Activated naive CD4-positive, alpha-beta T cell treated with anti-CD3 and anti-CD28 coated beads, Interleukin-2, amount 10 ng/mL, durations not matched to agents 7 days and 5 days (primary cell): Measurements from ENCODE around the gene P3R3URF.
"Not testable (repeated sequence)": the region's sequence is repeated elsewhere in the genome, so short reads cannot be mapped to it uniquely, and the experiment has no call there.

Experiments used
- CTCF ChIA-PET: fragments of 350-600 bp; sonication (Branson Sonifier 250); formaldehyde crosslinking; loops from one replicate; lab custom pipeline; 2021; ENCODE audit warnings: antibody characterized with exemption; lab: Charles Lee
- DNase-seq: peaks from one replicate; pipeline ENCODE4 v3.0.0-alpha.2; 2020
- H3K27ac Mint-ChIP-seq: one replicate; pipeline ENCODE4 v1.8.0; 2021; ENCODE audit warnings: mild to moderate bottlenecking, moderate library complexity, mixed read lengths
- H3K27me3 Mint-ChIP-seq: one replicate; pipeline ENCODE4 v1.8.0; 2021; ENCODE audit warnings: mild to moderate bottlenecking, mixed read lengths
- H3K36me3 Mint-ChIP-seq: one replicate; pipeline ENCODE4 v1.8.0; 2021; ENCODE audit warnings: mixed read lengths
- H3K4me1 Mint-ChIP-seq: one replicate; pipeline ENCODE4 v1.8.0; 2021; ENCODE audit warnings: mixed read lengths
- H3K4me3 Mint-ChIP-seq: one replicate; pipeline ENCODE4 v1.8.0; 2021; ENCODE audit warnings: mild to moderate bottlenecking, moderate library complexity, mixed read lengths
- H3K9me3 Mint-ChIP-seq: one replicate; pipeline ENCODE4 v1.8.0; 2021; ENCODE audit warnings: mixed read lengths

Gene P3R3URF

DNA sequence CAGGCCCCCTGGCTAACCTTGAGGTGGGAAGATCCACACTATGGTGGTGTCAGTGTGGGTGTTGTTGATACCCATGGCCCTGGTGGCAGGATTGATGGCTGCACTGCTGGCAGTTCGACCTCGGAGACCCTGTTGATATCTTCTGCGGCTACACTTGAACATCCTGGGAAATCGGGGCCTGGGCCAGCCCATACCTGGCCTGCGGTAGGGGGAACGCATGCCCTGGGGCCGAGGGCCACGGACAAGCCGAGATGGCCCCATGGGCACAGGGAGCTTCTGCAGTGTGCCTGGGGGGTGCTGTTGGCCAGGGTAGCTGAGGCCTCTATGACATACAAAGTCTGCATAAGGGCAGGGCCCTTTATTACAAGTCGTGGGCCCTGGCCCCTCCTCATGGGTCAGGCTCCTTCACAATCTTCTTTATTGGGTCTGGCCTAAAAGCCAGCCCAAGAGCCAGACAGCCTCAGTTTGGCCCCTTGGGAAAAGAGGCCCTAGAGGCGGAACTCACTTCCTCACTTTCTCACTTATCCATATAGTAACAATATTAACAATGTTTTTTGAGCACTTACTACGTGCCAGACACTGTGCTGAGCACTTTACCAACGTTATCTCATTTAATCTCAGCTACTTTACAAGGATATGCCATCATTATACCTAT, at the start of gene P3R3URF:
Gene P3R3URF (minus strand): TSS at position 278 of the 655 bp plus-strand sequence. CDS start 17 bp downstream, at position 261.
- H3K36me3 Mint-ChIP-seq: no peaks in the 10 kb centered on the region
- DNase-seq: no peak
- no peaks in the 10 kb centered on the region for H3K9me3 Mint-ChIP-seq
- no peak within 1 kb of the TSS for H3K4me3 Mint-ChIP-seq
- CTCF ChIA-PET: interaction anchor here (1.8 to 5.9 kb wide), 2 partner anchors 10 to 139 kb away, joined by 8 to 45 read pairs; no protein-coding TSS in a partner anchor
- no peaks in the 10 kb centered on the region for H3K4me1 Mint-ChIP-seq
- no peak within 1 kb of the TSS for H3K27ac Mint-ChIP-seq
- H3K27me3 Mint-ChIP-seq: peaks cover 16% of the 10 kb centered on the region

DNA sequence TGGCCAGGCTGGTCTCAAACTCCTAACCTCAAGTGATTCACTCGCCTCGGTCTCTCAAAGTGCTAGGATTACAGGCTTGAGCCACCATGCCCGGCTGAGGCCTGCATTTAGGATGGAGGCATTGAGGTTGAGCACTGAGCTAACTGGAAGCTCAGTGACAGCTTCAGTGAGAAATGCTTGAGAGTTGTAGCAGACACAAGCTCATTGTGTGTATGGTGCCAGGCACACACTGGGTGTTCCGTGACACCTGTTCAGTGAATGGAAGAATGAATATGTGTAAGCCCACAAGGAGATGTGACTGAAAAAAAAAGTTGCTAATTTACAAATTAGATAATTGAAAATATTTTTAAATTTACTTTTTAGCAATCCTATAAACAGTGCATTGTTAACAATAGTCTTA, 48.7 kb upstream of the P3R3URF start:
- Mint-ChIP-seq H3K9me3 (no peaks in the 10 kb centered on the region), H3K4me3 (no peak overlapping the region), H3K36me3 (no peaks in the 10 kb centered on the region), H3K27ac (no peak overlapping the region), H3K4me1 (peaks cover 9% of the 10 kb centered on the region), H3K27me3 (peaks cover 11% of the 10 kb centered on the region)
- DNase-seq: no peak
- CTCF ChIA-PET: interaction anchor here (3.0 kb wide), 1 partner anchor 189 kb away, joined by 42 read pairs; no protein-coding TSS in a partner anchor

DNA sequence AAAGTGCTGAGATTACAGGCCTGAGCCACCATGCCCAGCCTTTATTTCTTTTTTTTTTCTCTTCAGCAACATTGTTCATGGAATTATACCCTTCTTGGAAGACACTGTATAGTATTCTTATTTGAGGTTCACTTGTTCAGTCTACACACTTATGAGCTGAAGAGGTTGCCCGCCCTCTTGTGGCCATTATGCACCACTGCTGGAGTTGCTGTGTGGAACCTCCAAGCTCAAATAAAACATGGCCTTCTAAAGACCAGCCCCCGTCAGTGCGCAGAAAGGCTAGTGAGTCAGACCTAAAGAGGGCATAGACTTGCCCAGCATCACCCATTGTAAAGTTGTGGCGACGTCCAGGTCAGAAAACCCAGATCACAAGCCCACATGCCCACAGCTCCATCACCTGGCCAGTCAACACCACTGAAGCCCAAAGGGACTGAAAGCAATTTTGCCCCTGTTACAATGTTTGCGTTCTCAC, 47.2 kb upstream of the P3R3URF start:
- no peak overlapping the region for H3K27ac Mint-ChIP-seq
- no peak overlapping the region for H3K4me3 Mint-ChIP-seq
- no peaks in the 10 kb centered on the region for H3K36me3 Mint-ChIP-seq
- peak; percentile 76 for DNase-seq
- peaks cover 3% of the 10 kb centered on the region for H3K4me1 Mint-ChIP-seq
- H3K9me3 Mint-ChIP-seq: no peaks in the 10 kb centered on the region
- H3K27me3 Mint-ChIP-seq: peaks cover 11% of the 10 kb centered on the region
- CTCF ChIA-PET: interaction anchor here (0.6 to 3.0 kb wide), 34 partner anchors 9 to 1710 kb away, joined by 3 to 42 read pairs (median 4); partner anchors contain the start of genes LURAP1, PIK3R3, RAD54L and TSPAN1

DNA sequence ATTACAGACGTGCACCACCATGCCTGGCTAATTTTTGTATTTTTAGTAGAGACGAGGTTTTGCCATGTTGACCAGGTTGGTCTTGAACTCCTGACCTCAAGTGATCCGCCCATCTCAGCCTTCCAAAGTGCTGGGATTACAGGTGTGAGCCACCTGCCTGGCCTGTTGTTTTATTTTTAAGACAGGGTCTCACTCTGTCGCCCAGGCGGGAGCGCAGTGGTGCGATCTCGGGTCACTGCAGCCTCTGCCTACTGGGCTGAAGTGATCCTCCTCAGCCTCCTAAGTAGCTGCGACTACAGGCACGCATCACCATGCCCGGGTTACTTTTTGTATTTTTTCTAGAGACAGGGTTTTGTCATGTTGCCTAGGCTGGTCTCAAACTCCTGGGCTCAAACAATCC, 46.8 kb upstream of the P3R3URF start:
- not testable (repeated sequence) for H3K4me1 Mint-ChIP-seq, H3K36me3 Mint-ChIP-seq, H3K27ac Mint-ChIP-seq, DNase-seq, H3K4me3 Mint-ChIP-seq, H3K9me3 Mint-ChIP-seq
- H3K27me3 Mint-ChIP-seq: peaks cover 11% of the 10 kb centered on the region
- CTCF ChIA-PET: interaction anchor here (0.8 to 3.0 kb wide), 27 partner anchors 9 to 710 kb away, joined by 3 to 42 read pairs (median 6); partner anchors contain the start of genes LURAP1 and RAD54L

DNA sequence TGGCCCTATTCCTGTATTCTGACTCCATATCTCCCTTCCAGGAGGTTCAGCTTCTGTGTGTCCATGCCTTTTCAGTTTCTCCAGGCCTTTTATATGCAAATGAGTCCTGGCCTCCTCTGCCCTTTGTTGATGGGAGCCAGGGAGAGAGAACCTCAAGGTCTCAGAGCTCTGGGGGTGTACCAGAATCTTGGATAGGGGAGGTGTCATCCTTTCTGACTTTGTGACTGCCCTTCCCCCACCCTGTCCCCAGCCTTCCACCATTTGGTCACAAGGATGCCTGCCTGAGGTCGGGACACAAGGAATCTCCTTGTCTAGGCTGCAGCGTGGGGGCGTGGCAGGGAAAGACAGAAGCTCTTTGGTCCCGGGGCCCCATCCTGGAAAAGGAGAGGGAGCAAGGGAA, 45.5 kb upstream of the P3R3URF start:
- Mint-ChIP-seq H3K27ac (no peak overlapping the region), H3K27me3 (peaks cover 15% of the 10 kb centered on the region), H3K4me3 (no peak overlapping the region), H3K36me3 (no peaks in the 10 kb centered on the region), H3K4me1 (peaks cover 2% of the 10 kb centered on the region), H3K9me3 (no peaks in the 10 kb centered on the region)
- DNase-seq: no peak
- CTCF ChIA-PET: interaction anchor here (0.9 to 1.1 kb wide), 3 partner anchors 23 to 198 kb away, joined by 3 to 5 read pairs (median 4); partner anchors contain the start of gene POMGNT1

DNA sequence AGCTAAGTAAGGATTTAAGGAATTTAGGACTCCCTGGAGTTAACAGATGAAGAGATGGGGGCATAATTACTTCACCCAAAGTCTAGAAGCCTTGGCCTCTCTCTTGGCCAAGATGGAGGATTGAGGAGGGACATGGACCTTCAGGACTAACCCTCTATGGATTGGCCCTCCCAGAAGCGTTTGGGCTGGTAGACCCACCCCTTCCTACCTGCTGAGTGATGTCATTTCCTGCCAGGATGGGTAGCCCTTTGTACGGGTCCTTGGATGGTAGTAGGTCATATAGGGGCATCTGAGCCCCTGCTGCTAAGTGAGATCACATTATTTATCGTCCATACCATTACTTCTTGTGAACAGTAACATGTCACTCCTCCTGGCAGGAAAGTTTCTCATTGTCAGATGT, 44.5 kb upstream of the P3R3URF start:
- Mint-ChIP-seq H3K4me3 (no peak overlapping the region), H3K27ac (no peak overlapping the region), H3K27me3 (peaks cover 19% of the 10 kb centered on the region), H3K36me3 (no peaks in the 10 kb centered on the region), H3K4me1 (peaks cover 2% of the 10 kb centered on the region), H3K9me3 (no peaks in the 10 kb centered on the region)
- CTCF ChIA-PET: interaction anchor here (1.3 kb wide), 1 partner anchor 14 kb away, joined by 5 read pairs; no protein-coding TSS in a partner anchor
- no peak for DNase-seq

DNA sequence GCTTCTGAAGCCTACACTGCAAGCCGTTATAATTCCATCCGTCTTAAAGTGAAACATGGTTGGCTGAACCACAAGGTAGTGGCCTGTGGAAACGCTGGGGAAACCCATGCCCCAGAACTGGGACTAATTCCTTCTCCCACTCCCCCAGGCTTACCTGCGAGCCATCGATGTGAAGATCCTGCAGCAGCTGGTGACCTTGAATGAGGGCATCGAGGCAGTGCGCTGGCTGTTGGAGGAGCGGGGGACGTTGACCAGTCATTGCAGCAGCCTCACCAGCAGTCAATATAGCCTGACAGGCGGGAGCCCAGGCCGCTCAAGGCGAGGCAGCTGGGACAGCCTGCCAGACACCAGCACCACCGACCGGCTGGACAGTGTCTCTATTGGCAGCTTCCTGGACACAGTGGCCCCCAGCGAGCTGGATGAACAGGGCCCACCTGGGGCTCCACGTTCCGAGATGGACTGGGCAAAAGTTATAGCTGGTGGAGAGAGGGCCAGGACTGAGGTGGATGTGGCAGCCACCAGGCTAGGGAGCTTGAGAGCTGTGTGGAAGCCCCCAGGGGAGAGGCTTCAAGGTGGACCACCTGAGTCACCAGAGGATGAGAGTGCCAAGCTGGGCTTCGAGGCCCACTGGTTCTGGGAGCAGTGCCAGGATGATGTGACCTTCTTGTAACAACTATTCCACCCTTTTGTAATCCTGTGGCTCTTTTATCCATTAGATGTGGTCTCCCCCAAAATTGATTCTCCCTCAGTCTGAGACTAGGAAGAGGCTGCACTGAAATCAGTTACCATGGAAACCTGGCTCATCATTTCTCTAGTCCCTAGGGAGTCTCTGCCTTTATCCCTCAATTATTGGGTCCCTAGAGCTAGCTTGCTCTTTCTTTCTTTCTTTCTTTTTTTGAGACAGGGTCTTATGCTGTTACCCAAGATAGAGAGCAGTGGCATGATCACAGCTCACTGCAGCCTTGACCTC, 43.5 kb upstream of the P3R3URF start:
- Mint-ChIP-seq H3K27me3 (peaks cover 16% of the 10 kb centered on the region), H3K4me3 (no peak overlapping the region), H3K27ac (no peak overlapping the region), H3K9me3 (no peaks in the 10 kb centered on the region), H3K36me3 (no peaks in the 10 kb centered on the region), H3K4me1 (peaks cover 2% of the 10 kb centered on the region)
- no peak for DNase-seq
- CTCF ChIA-PET: interaction anchor here (1.3 to 1.7 kb wide), 2 partner anchors 15 to 182 kb away, joined by 5 to 6 read pairs; no protein-coding TSS in a partner anchor

DNA sequence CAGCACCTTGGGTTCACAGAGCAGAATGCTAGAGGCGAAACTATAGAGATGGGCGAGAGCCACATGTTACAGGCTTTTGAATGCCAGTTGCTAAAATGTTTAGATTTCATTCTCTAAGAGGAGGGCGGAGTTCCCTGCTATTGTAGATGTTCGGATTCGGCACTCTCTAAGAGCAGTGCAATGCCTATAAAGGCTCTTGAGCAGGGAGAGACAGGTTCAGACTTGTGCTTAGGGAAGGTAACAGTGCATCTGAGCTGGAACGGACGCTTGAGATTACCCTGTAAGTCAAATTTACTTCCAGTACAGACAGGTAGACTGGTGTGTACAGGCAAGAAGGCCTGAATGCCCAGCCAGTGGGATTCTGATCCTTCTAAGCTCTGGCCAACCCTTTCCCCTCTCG, 42.2 kb upstream of the P3R3URF start:
- Mint-ChIP-seq H3K4me3 (no peak overlapping the region), H3K36me3 (no peaks in the 10 kb centered on the region), H3K4me1 (no peaks in the 10 kb centered on the region), H3K9me3 (no peaks in the 10 kb centered on the region), H3K27ac (no peak overlapping the region), H3K27me3 (peaks cover 12% of the 10 kb centered on the region)
- DNase-seq: no peak
- CTCF ChIA-PET: interaction anchor here (0.6 to 2.1 kb wide), 3 partner anchors 19 to 181 kb away, joined by 3 to 6 read pairs (median 4); no protein-coding TSS in a partner anchor

DNA sequence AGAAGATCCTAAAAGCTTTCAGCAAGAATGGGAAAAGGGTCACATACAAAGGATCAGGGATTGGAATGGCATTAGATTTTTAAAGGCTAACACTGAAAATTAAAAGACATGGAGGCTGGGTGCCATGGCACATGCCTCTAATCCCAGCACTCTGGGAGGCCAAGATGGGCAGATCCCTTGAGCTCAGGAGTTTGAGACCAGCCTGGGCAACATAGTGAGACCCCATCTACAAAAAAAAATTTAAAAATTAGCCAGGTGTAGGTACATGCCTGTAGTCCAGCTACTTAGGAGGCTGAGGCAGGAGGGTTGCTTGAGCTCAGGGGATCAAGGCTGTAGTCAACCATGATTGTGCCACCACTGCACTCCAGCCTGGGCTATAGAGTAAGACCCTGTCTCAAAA, 39.2 kb upstream of the P3R3URF start:
- Mint-ChIP-seq H3K27ac (peak overlapping the region; percentile 24), H3K36me3 (no peaks in the 10 kb centered on the region)

DNA sequence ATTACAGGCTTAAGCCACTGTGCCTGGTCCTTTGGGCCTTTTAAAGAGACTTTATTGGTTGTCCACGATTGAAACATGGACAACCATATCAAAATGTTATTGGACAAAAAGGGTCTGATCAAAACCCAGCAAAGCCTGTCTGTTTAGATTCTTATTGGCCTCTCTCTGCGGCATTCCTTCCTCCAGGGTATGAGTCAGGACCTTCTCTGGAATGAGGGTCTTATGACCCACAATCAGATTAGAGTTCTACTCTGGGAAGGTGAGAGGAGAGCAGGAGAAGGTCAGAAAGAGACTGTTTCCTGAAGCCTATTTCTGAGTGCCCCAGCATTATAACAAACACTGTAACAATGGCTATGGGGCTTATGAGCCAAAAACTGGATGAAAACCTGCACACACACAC, 34.8 kb upstream of the P3R3URF start:
- no peaks in the 10 kb centered on the region for H3K36me3 Mint-ChIP-seq
- no peak overlapping the region for H3K27ac Mint-ChIP-seq
- peaks cover 8% of the 10 kb centered on the region for H3K4me1 Mint-ChIP-seq
- no peak for DNase-seq
- H3K9me3 Mint-ChIP-seq: no peaks in the 10 kb centered on the region
- H3K27me3 Mint-ChIP-seq: peaks cover 8% of the 10 kb centered on the region
- CTCF ChIA-PET: interaction anchor here (2.0 kb wide), 1 partner anchor 13 kb away, joined by 8 read pairs; no protein-coding TSS in a partner anchor
- H3K4me3 Mint-ChIP-seq: no peak overlapping the region

More for the DNA sequence above, 39.2 kb upstream of the P3R3URF start:
- Mint-ChIP-seq H3K4me3 (no peak overlapping the region), H3K9me3 (no peaks in the 10 kb centered on the region), H3K4me1 (no peaks in the 10 kb centered on the region), H3K27me3 (peaks cover 11% of the 10 kb centered on the region)
- CTCF ChIA-PET: no interaction called here
- DNase-seq: no peak

DNA sequence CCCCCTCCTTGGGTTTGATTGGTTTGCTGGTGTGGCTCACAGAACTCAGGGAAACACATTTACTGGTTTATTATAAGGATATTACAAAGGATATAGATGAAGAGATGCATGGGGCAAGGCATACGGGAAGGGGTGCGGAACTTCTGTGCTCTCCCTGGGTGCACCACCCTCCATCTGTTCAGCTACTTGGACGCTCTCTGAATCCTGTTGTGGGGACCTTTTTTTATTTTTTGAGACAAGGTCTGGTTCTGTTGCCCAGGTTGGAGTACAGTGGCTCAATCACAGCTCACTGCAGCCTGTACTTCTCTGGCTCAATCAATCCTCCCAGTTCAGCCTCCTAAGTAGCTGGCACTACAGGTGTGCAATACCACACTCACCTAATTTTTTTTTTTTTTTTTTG, 34.3 kb upstream of the P3R3URF start:
- H3K4me3 Mint-ChIP-seq: no peak overlapping the region
- H3K36me3 Mint-ChIP-seq: no peaks in the 10 kb centered on the region
- no peak overlapping the region for H3K27ac Mint-ChIP-seq
- H3K9me3 Mint-ChIP-seq: no peaks in the 10 kb centered on the region
- peaks cover 8% of the 10 kb centered on the region for H3K4me1 Mint-ChIP-seq
- DNase-seq: no peak
- peaks cover 8% of the 10 kb centered on the region for H3K27me3 Mint-ChIP-seq
- CTCF ChIA-PET: interaction anchor here (2.0 kb wide), 1 partner anchor 13 kb away, joined by 8 read pairs; no protein-coding TSS in a partner anchor

DNA sequence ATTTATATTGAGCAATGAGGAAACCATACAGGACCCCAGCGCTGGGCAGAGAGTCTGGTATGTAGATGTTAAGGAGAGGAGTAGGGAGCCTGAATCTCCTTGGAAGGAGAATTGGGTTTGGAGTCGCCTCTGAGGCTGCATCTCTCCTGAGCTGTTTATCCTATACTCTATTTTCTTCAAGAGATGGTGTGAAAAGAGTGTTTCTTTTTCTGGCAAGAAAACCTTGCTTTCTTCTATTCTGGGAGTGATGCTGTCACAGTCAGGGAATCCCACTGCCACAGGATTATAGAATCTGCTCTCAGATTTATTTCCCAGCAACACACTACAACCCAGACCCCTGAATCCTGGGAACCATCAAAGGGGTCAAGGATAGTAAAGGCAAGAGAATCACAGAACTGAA, 30.1 kb upstream of the P3R3URF start:
- H3K4me3 Mint-ChIP-seq: no peak overlapping the region
- H3K9me3 Mint-ChIP-seq: no peaks in the 10 kb centered on the region
- no peak overlapping the region for H3K27ac Mint-ChIP-seq
- H3K4me1 Mint-ChIP-seq: peaks cover 17% of the 10 kb centered on the region
- DNase-seq: no peak
- no peaks in the 10 kb centered on the region for H3K36me3 Mint-ChIP-seq
- CTCF ChIA-PET: interaction anchor here (2.3 kb wide), 1 partner anchor 17 kb away, joined by 8 read pairs; no protein-coding TSS in a partner anchor
- peaks cover 21% of the 10 kb centered on the region for H3K27me3 Mint-ChIP-seq

DNA sequence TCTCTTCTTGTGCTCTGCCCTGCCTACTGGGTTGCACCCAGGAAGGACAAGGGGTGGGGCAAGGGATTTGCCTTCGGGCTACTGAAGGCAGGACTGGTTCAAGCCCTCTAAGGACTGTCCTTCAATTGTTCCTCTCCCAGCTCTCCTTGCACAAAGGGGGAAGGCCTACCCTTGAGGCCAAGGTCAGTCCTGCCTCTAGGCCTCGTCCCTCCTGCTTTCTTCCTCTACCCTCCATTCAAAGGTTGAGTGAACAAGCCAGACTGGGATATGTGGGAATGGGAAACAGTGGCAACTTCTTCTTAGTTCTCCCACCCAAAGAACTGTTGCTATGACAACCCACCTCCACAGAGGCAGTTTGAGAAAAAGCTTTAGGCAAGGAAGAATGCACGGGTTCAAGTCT, 29.5 kb upstream of the P3R3URF start:
- no peak for DNase-seq
- no peaks in the 10 kb centered on the region for H3K36me3 Mint-ChIP-seq
- H3K4me3 Mint-ChIP-seq: no peak overlapping the region
- H3K9me3 Mint-ChIP-seq: no peaks in the 10 kb centered on the region
- peaks cover 17% of the 10 kb centered on the region for H3K4me1 Mint-ChIP-seq
- H3K27me3 Mint-ChIP-seq: peaks cover 20% of the 10 kb centered on the region
- no peak overlapping the region for H3K27ac Mint-ChIP-seq
- CTCF ChIA-PET: interaction anchor here (2.3 kb wide), 1 partner anchor 18 kb away, joined by 8 read pairs; no protein-coding TSS in a partner anchor
